ENCODE results near the gene BASP1.

Gene BASP1

GRCh38 chr5:17325770-17326599 is 108.6 kb downstream of the BASP1 start:
- H3K27ac Mint-ChIP-seq: no peak overlapping the region
- DNase-seq (no peak), ATAC-seq (no peak)
- H3K9me3 Mint-ChIP-seq: peaks cover under 1 to 5% of the 10 kb centered on the region in 2 donors
- no peaks in the 10 kb centered on the region for H3K27me3 Mint-ChIP-seq
- no peaks in the 10 kb centered on the region for H3K4me1 Mint-ChIP-seq
- no peak overlapping the region for H3K4me3 Mint-ChIP-seq
